ENCODE measurements around the gene MYO9B. TPM values are rescaled to one million over a fixed set of nuclear protein-coding genes. Genes with fewer than 3 reads are reported as not detected.

Gene MYO9B
- total and polyA plus RNA-seq, 2 of the 13 experiments (the other 11 are each of a cell fraction or from before 2014, with no cell fraction given) = 18.0 to 18.3 TPM

- 0 out of 2 replicates have a peak, but pooled peaks have one; percentile 43 for TF ChIP-seq FOXO1 (CRISPR knock-in tag; IDR thresholded peaks at IDR 0.05)
- TF ChIP-seq ZSCAN25 (CRISPR knock-in tag; IDR thresholded peaks at IDR 0.05) = 0 out of 2 replicates have a peak, but pooled peaks have one; percentile 13
- no peak for TF ChIP-seq SIX1 (CRISPR knock-in tag; IDR thresholded peaks at IDR 0.05; ENCODE audit: borderline replicate concordance)
- TF ChIP-seq ZNF619 (CRISPR knock-in tag; IDR thresholded peaks at IDR 0.05) = no peak
- TF ChIP-seq SAFB2 (CRISPR knock-in tag; IDR thresholded peaks at IDR 0.05; ENCODE audit: borderline replicate concordance, low read depth) = peak; percentile 89
- no peak; the same call in 1 of the 2 replicates for TF ChIP-seq CREB3 (CRISPR knock-in tag; IDR thresholded peaks at IDR 0.05)
- no peak for TF ChIP-seq PCBP1 (IDR thresholded peaks at IDR 0.05; ENCODE audit: borderline replicate concordance, low read depth, low read length)
- 0 out of 2 replicates have a peak, but pooled peaks have one; percentile 32 for TF ChIP-seq ZBTB3 (CRISPR knock-in tag; IDR thresholded peaks at IDR 0.05; ENCODE audit: borderline replicate concordance, low read depth)
- no peak for TF ChIP-seq CHCHD3 (CRISPR knock-in tag; IDR thresholded peaks at IDR 0.05)
- peak; percentile 77 for TF ChIP-seq ASH2L (IDR thresholded peaks at IDR 0.05; ENCODE audit: insufficient read length, low read depth, low read length)
- TF ChIP-seq ZNF768 (CRISPR knock-in tag; IDR thresholded peaks at IDR 0.05) = peak; percentile 57; the same call in 1 of the 2 replicates
- no peak for TF ChIP-seq MAFG (CRISPR knock-in tag; IDR thresholded peaks at IDR 0.05)
- TF ChIP-seq ZNF598 (CRISPR knock-in tag; IDR thresholded peaks at IDR 0.05; ENCODE audit: borderline replicate concordance) = no peak
- no peak for TF ChIP-seq ZBTB34 (CRISPR knock-in tag; IDR thresholded peaks at IDR 0.05)
- peak; percentile 83 for TF ChIP-seq SPEN (CRISPR knock-in tag; IDR thresholded peaks at IDR 0.05; ENCODE audit: low read depth)
- no peak for TF ChIP-seq ATM (IDR thresholded peaks at IDR 0.05; ENCODE audit: borderline replicate concordance)
- TF ChIP-seq AKAP8 (CRISPR knock-in tag; IDR thresholded peaks at IDR 0.05) = peak; percentile 92
- TF ChIP-seq MAF1 (CRISPR knock-in tag; IDR thresholded peaks at IDR 0.05; ENCODE audit: borderline replicate concordance) = 0 out of 2 replicates have a peak, but pooled peaks have one; percentile 20
- no peak for TF ChIP-seq ZNF326 (CRISPR knock-in tag; IDR thresholded peaks at IDR 0.05; ENCODE audit: borderline replicate concordance)
- TF ChIP-seq ATF3 (CRISPR knock-in tag; IDR thresholded peaks at IDR 0.05) = 0 out of 2 replicates have a peak, but pooled peaks have one; percentile 12
- TF ChIP-seq ZNF124 (CRISPR knock-in tag; IDR thresholded peaks at IDR 0.05) = no peak
- no peak for TF ChIP-seq ZNF256 (CRISPR knock-in tag; conservative IDR thresholded peaks at IDR 0.05)
- peak; percentile 38; the same call in 1 of the 2 replicates for TF ChIP-seq RAD21 (CRISPR knock-in tag; IDR thresholded peaks at IDR 0.05)
- TF ChIP-seq ZNF484 (CRISPR knock-in tag; IDR thresholded peaks at IDR 0.05; ENCODE audit: borderline replicate concordance, low read depth) = no peak
- TF ChIP-seq ZNF841 (CRISPR knock-in tag; IDR thresholded peaks at IDR 0.05; ENCODE audit: borderline replicate concordance) = peak; percentile 54; the same call in 1 of the 2 replicates
These were observed 150.7 kb downstream of the MYO9B start, which contains the start of gene OCEL1 (continued) for GRCh38 chr19:17226002-17226933.
